GM23338 (cell line): ENCODE results near the gene VANGL1. TPM values are rescaled to one million over a fixed set of nuclear protein-coding genes. Genes with fewer than 3 reads are reported as not detected.
A peak's percentile ranks its signal among the peaks of the same experiment; 100 is the strongest.

Experiments used
- ATAC-seq: fragments of 200-7000 bp; cut with Tn5 transposase; 3 replicates; pipeline ENCODE4 v1.9.1; 2020
- DNase-seq: peaks from one replicate; pipeline ENCODE4 v3.0.0-alpha.2; 2015; ENCODE audit warnings: low spot score
- H2AFZ ChIP-seq: fragments of 200-600 bp; sonication (generic); 2 replicates; pipeline ENCODE4 v1.8.0; 2016; ENCODE audit warnings: antibody characterized with exemption, mild to moderate bottlenecking, moderate library complexity
- H3F3A ChIP-seq: fragments of 200-600 bp; sonication (generic); replicated peaks from 2 replicates; pipeline ENCODE4 v1.8.0; 2017; ENCODE audit warnings: antibody characterized with exemption, mixed run types, low read depth
- H3K27ac ChIP-seq: fragments of 200-600 bp; sonication (generic); 2 replicates; pipeline ENCODE4 v1.6.1; 2016; ENCODE audit warnings: low read depth
- H3K27me3 ChIP-seq: fragments of 200-600 bp; sonication (generic); 2 replicates; pipeline ENCODE4 v1.8.0; 2016; ENCODE audit warnings: mild to moderate bottlenecking, mixed run types, moderate library complexity; ENCODE audit not compliant: insufficient read depth
- H3K36me3 ChIP-seq: fragments of 200-600 bp; sonication (generic); 2 replicates; pipeline ENCODE4 v1.8.0; 2016; ENCODE audit warnings: mild to moderate bottlenecking; ENCODE audit not compliant: insufficient read depth
- H3K4me1 ChIP-seq: fragments of 200-600 bp; sonication (generic); 2 replicates; pipeline ENCODE4 v1.8.0; 2016; ENCODE audit warnings: mild to moderate bottlenecking, moderate library complexity; ENCODE audit not compliant: insufficient read depth
- H3K4me2 ChIP-seq: fragments of 200-600 bp; sonication (generic); 2 replicates; pipeline ENCODE4 v1.7.1; 2017; ENCODE audit warnings: mixed run types
- H3K4me3 ChIP-seq: fragments of 200-600 bp; sonication (generic); 2 replicates; pipeline ENCODE4 v1.6.1; 2016; ENCODE audit warnings: mixed run types
- H3K79me2 ChIP-seq: fragments of 200-600 bp; sonication (generic); replicated peaks from 2 replicates; pipeline ENCODE4 v1.8.0; 2017; ENCODE audit warnings: mild to moderate bottlenecking; ENCODE audit not compliant: insufficient read depth
- H3K9me2 ChIP-seq: fragments of 200-600 bp; sonication (generic); 2 replicates; pipeline ENCODE4 v1.8.0; 2017; ENCODE audit not compliant: insufficient read depth
- H4K20me1 ChIP-seq: fragments of 200-600 bp; sonication (generic); replicated peaks from 2 replicates; pipeline ENCODE4 v1.8.0; 2017; ENCODE audit warnings: mild to moderate bottlenecking; ENCODE audit not compliant: insufficient read depth
- H3K27ac Mint-ChIP-seq: 2 replicates; pipeline ENCODE4 v1.8.0; 2020; ENCODE audit warnings: inconsistent platforms, mild to moderate bottlenecking, moderate library complexity, mixed read lengths
- H3K27me3 Mint-ChIP-seq: 3 replicates; pipeline ENCODE4 v1.8.0; 2022; ENCODE audit warnings: low read depth, mild to moderate bottlenecking, moderate library complexity, mixed read lengths, inconsistent platforms; ENCODE audit not compliant: insufficient read depth, poor library complexity
- H3K36me3 Mint-ChIP-seq: 3 replicates; pipeline ENCODE4 v1.8.0; 2021; ENCODE audit warnings: low read depth, mild to moderate bottlenecking, inconsistent platforms, moderate library complexity, mixed read lengths
- H3K4me1 Mint-ChIP-seq: 3 replicates; pipeline ENCODE4 v1.8.0; 2020; ENCODE audit warnings: mild to moderate bottlenecking, inconsistent platforms, mixed read lengths
- H3K4me3 Mint-ChIP-seq: 3 replicates; pipeline ENCODE4 v1.8.0; 2021; ENCODE audit warnings: moderate library complexity, mild to moderate bottlenecking, inconsistent platforms, mixed read lengths
- H3K9me3 Mint-ChIP-seq: 3 replicates; pipeline ENCODE4 v1.8.0; 2020; ENCODE audit warnings: moderate library complexity, mild to moderate bottlenecking, inconsistent platforms, mixed read lengths
- CREB1 ChIP-seq: fragments of 250-450 bp; sonication (Bioruptor Pico); IDR thresholded peaks from 2 replicates; pipeline ENCODE4 v1.5.0; 2020; ENCODE audit warnings: low read depth, mild to moderate bottlenecking, moderate library complexity
- EZH2 ChIP-seq: fragments of 200-600 bp; sonication (generic); IDR thresholded peaks from one replicate; pipeline ENCODE4 v1.8.0; 2017; ENCODE audit warnings: antibody characterized with exemption, mild to moderate bottlenecking, low read depth; ENCODE audit not compliant: unreplicated experiment
- EZH2phosphoT487 ChIP-seq: fragments of 200-600 bp; sonication (generic); IDR thresholded peaks from one replicate; pipeline ENCODE4 v1.8.1; 2018; ENCODE audit warnings: antibody characterized with exemption; ENCODE audit not compliant: unreplicated experiment
- JUNB ChIP-seq: IDR thresholded peaks from one replicate; pipeline ENCODE4 v1.6.1; 2016; ENCODE audit warnings: antibody characterized with exemption; ENCODE audit not compliant: unreplicated experiment
- NANOG ChIP-seq: IDR thresholded peaks from 2 replicates; pipeline ENCODE4 v1.6.1; 2016; ENCODE audit warnings: antibody characterized with exemption, borderline replicate concordance
- POLR2AphosphoS5 ChIP-seq: IDR thresholded peaks from 2 replicates; pipeline ENCODE4 v1.6.1; 2016; ENCODE audit warnings: antibody characterized with exemption, low read depth
- REST ChIP-seq: IDR thresholded peaks from one replicate; pipeline ENCODE4 v1.6.1; 2018; ENCODE audit warnings: antibody characterized with exemption; ENCODE audit not compliant: unreplicated experiment
- STAT1 ChIP-seq: IDR thresholded peaks from one replicate; pipeline ENCODE4 v1.6.1; 2016; ENCODE audit warnings: antibody characterized with exemption; ENCODE audit not compliant: unreplicated experiment
- ZNF114 ChIP-seq: fragments of 250-450 bp; sonication (Bioruptor Pico); IDR thresholded peaks from 2 replicates; pipeline ENCODE4 v1.5.0; 2020; ENCODE audit warnings: mild to moderate bottlenecking, moderate library complexity
- ZNF331 ChIP-seq: fragments of 250-450 bp; sonication (Bioruptor Pico); IDR thresholded peaks from 2 replicates; pipeline ENCODE4 v1.5.0; 2020; ENCODE audit warnings: low read depth, mild to moderate bottlenecking, moderate library complexity
- ZNF462 ChIP-seq: fragments of 250-450 bp; sonication (Bioruptor Pico); IDR thresholded peaks from 2 replicates; pipeline ENCODE4 v1.5.0; 2020; ENCODE audit warnings: mild to moderate bottlenecking, moderate library complexity
- polyA plus RNA-seq: library from polyadenylated mRNA; unstranded; fragments of >200 nt; fragmentation: Nextera tagmentation; extraction: Ambion mirVana; gene quantifications from 2 replicates; pipeline ENCODE4 v1.2.1, GENCODE V29; 2016
- total RNA-seq: library from RNA; depleted of rRNA; stranded (reverse); fragments of >200 nt; shearing (Covaris generic); gene quantifications from 2 replicates; pipeline ENCODE4 v1.2.3, GENCODE V29; 2014
- TF ChIP-seq, protein P1 (sequence below), 2 experiments: fragments of 200-600 bp in 1 of 2; sonication (generic) in 1 of 2; conservative IDR thresholded peaks; 2 replicates each; pipeline versions ENCODE4 v1.5.1 to v1.6.1; 2016 to 2017; ENCODE audit warnings: antibody characterized with exemption in 2 of 2, low read depth in 2 of 2, mild to moderate bottlenecking in 2 of 2, moderate library complexity in 1 of 2
- TF ChIP-seq, protein P2 (sequence below): IDR thresholded peaks from 2 replicates; pipeline ENCODE4 v1.6.1; 2016; ENCODE audit warnings: antibody characterized with exemption

Gene VANGL1
- total and polyA plus RNA-seq, 2 experiments from 2014 or later: 4.4 to 14.4 TPM

DNA sequence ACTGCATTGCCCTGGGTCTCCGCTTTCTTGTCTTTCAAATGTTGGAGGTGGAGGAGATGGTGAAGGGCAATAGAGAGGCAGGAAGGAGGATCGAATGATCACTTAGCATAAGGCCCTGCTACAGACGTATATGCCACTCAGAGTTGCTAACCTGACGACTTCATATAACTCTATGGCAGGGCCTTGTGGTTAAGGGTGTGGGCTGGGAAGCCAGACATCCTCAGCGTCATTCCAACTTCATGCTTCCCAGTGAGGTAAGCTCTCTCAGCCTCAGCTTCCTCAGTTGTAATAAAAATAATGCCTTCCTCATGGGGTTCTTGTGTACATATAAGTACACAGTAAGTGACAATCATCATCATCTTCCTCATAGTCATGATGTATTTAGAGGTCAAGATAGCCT is 72.1 kb downstream of the VANGL1 start:
- no peak for TF ChIP-seq POLR2AphosphoS5
- TF ChIP-seq STAT1: no peak
- TF ChIP-seq NANOG: no peak
- TF ChIP-seq EZH2phosphoT487: no peak
- TF ChIP-seq, protein P1, sequence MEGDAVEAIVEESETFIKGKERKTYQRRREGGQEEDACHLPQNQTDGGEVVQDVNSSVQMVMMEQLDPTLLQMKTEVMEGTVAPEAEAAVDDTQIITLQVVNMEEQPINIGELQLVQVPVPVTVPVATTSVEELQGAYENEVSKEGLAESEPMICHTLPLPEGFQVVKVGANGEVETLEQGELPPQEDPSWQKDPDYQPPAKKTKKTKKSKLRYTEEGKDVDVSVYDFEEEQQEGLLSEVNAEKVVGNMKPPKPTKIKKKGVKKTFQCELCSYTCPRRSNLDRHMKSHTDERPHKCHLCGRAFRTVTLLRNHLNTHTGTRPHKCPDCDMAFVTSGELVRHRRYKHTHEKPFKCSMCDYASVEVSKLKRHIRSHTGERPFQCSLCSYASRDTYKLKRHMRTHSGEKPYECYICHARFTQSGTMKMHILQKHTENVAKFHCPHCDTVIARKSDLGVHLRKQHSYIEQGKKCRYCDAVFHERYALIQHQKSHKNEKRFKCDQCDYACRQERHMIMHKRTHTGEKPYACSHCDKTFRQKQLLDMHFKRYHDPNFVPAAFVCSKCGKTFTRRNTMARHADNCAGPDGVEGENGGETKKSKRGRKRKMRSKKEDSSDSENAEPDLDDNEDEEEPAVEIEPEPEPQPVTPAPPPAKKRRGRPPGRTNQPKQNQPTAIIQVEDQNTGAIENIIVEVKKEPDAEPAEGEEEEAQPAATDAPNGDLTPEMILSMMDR (conservative IDR thresholded peaks at IDR 0.05; ENCODE audit: low read depth in 2 of 2): no peak
- no peak for TF ChIP-seq ZNF114 (CRISPR knock-in tag)
- TF ChIP-seq JUNB: no peak
- no peak for TF ChIP-seq ZNF462
- TF ChIP-seq EZH2: no peak
- no peak for TF ChIP-seq REST
- TF ChIP-seq, protein P2, sequence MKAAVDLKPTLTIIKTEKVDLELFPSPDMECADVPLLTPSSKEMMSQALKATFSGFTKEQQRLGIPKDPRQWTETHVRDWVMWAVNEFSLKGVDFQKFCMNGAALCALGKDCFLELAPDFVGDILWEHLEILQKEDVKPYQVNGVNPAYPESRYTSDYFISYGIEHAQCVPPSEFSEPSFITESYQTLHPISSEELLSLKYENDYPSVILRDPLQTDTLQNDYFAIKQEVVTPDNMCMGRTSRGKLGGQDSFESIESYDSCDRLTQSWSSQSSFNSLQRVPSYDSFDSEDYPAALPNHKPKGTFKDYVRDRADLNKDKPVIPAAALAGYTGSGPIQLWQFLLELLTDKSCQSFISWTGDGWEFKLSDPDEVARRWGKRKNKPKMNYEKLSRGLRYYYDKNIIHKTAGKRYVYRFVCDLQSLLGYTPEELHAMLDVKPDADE: no peak
- TF ChIP-seq CREB1 (CRISPR knock-in tag): no peak
- no peak for TF ChIP-seq ZNF331 (CRISPR knock-in tag)
- H3K9me3 Mint-ChIP-seq: no peaks in the 10 kb centered on the region
- no peak overlapping the region for H3K4me2 ChIP-seq
- no peak overlapping the region for H3K4me3 ChIP-seq
- H3K36me3 Mint-ChIP-seq: no peaks in the 10 kb centered on the region
- H3K79me2 ChIP-seq: no peaks in the 10 kb centered on the region
- H3K4me1 Mint-ChIP-seq: peaks cover 19% of the 10 kb centered on the region
- peak overlapping the region; percentile 74 for H2AFZ ChIP-seq
- H4K20me1 ChIP-seq: no peaks in the 10 kb centered on the region
- peaks cover 8% of the 10 kb centered on the region; the same call in 1 of the 2 replicates for H3K4me1 ChIP-seq
- no peaks in the 10 kb centered on the region for H3K36me3 ChIP-seq
- no peak overlapping the region for H3K4me3 Mint-ChIP-seq
- H3K27ac ChIP-seq: no peak overlapping the region
- H3K27me3 ChIP-seq: no peaks in the 10 kb centered on the region
- DNase-seq (no peak), ATAC-seq (no peak)
- no peak overlapping the region for H3K27ac Mint-ChIP-seq
- H3F3A ChIP-seq: no peaks in the 10 kb centered on the region
- H3K27me3 Mint-ChIP-seq: peaks cover 11% of the 10 kb centered on the region
- no peaks in the 10 kb centered on the region for H3K9me2 ChIP-seq
